ENCODE measurements around the gene CCT2. TPM values are rescaled to one million over a fixed set of nuclear protein-coding genes. Genes with fewer than 3 reads are reported as not detected.

The CCT2 gene
- total RNA-seq (2014; rRNA removed; shearing (Covaris generic)) = 480 and 506 TPM in 2 replicates

DNA sequence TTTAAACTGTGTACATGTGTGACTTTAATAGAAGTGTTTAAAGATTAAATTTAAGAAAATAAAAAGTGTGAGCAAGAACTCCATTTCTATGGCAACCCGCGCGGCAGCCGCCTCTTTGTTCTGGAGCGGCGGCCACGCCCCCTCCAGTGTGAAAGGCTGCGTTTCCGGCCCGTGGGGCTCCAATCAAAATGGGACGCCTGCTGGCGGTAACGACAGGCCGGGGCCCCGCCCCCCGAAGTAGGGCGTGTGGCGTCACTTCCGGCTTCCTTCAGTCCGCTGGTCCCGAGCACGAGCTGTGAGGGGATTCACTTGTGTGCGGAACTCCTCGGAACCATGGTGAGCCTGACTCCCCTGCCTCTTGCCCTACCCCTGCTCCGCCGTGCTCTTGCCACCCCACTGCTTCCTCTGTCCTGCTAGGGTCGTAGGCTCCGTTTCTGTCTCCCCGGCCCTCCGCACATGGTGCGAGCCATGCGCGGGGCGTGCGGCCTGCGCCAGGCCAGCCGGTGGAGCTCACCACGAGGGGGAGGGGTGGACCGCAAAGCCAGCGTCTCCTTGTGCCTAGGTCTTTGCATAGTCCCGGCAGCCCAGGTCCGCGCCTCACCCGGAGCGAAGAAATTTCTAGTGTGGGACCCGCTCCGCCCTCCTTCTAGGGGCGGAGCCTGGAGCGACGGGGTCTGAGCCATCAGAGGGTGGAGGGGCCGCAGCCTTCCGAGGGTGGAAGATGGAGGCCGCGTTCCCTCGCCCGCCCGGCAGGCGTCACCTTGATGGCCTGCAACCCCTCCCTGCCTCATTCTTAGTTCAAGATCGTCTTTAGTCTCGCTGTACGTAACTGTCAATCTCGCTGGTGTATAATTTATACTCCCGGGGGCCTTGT, at the start of gene CCT2:
CCT2 (plus strand) TSS at position 271 of the 874 bp plus-strand sequence; CDS start at position 334, 63 bp downstream.
- DNase-seq = peak; percentile 95
- no peaks in the 10 kb centered on the region for H3K27me3 ChIP-seq (ENCODE audit: control insufficient read depth, insufficient read depth, low read length)
- H3K36me3 ChIP-seq (replicated peaks; ENCODE audit: control insufficient read depth, insufficient read depth, low read length) = peaks cover 29% of the 10 kb centered on the region
- H3K4me3 ChIP-seq (ENCODE audit: insufficient read depth, low read depth, low read length) = peak within 1 kb of the TSS; percentile 97

DNA sequence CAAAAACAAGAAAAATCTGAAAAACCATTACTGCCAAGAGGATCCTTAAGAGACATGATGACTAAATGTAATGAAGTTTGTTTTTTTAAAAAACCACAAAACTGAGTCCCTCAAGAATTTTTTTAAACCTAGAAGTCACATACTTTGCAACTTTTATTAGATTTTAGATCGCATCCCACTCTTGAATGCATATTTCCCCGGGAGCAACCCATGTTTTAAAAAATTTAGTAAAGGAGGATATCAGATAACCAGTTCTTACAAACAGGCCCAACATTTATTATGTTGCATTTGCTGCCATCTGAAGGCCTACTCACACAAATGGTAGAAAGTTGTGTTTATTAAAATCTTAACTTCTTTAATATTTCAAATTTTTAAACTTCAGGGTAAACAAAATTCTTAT, 44.3 kb upstream of the CCT2 start:
- no peak for DNase-seq
- H3K27me3 ChIP-seq (ENCODE audit: control insufficient read depth, insufficient read depth, low read length) = no peaks in the 10 kb centered on the region
- H3K36me3 ChIP-seq (replicated peaks; ENCODE audit: control insufficient read depth, insufficient read depth, low read length) = no peaks in the 10 kb centered on the region
- H3K4me3 ChIP-seq (ENCODE audit: insufficient read depth, low read depth, low read length) = no peak overlapping the region

DNA sequence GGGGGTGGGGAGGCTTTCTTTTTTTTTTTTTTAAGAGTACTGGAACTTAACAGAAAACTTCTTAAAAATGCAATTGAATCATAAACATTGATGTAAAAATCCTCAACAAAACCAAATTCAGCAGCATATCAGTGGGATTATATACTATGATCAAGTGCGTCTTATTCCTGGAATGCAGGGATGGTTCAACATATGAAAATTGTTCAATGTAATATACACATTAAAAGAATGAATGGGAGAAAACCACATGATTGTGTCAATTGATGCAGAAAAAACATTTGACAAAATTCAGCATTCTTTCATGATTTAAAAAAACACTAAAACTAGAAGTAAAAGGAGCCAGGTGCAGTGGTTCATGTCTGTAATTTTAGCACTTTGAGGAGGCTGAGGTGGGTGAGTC, 41.2 kb upstream of the CCT2 start:
- Histone ChIP-seq H3K27me3 (ENCODE audit: control insufficient read depth, insufficient read depth, low read length) (no peaks in the 10 kb centered on the region), H3K4me3 (ENCODE audit: insufficient read depth, low read depth, low read length) (no peak overlapping the region), H3K36me3 (replicated peaks; ENCODE audit: control insufficient read depth, insufficient read depth, low read length) (no peaks in the 10 kb centered on the region)
- no peak for DNase-seq

DNA sequence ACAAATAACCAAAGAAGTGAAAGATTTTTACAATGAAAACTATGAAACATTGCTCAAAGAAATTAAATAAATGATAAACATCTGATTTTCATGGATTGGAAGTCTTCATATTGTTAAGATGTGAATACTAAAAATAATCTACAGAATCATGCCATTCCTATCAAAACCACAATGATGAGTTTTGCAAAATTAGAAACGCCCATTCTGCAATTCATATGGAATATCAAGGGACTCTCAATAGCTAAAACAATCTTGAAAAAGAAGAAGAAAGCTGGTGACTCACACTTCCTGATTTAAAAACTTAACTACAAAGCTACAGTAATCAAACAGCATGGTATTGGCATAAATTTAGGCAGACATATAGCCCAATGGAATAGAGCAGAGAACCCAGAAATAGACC, 40.2 kb upstream of the CCT2 start:
- Histone ChIP-seq H3K4me3 (ENCODE audit: insufficient read depth, low read depth, low read length) (no peak overlapping the region), H3K27me3 (ENCODE audit: control insufficient read depth, insufficient read depth, low read length) (no peaks in the 10 kb centered on the region), H3K36me3 (replicated peaks; ENCODE audit: control insufficient read depth, insufficient read depth, low read length) (no peaks in the 10 kb centered on the region)
- no peak for DNase-seq

DNA sequence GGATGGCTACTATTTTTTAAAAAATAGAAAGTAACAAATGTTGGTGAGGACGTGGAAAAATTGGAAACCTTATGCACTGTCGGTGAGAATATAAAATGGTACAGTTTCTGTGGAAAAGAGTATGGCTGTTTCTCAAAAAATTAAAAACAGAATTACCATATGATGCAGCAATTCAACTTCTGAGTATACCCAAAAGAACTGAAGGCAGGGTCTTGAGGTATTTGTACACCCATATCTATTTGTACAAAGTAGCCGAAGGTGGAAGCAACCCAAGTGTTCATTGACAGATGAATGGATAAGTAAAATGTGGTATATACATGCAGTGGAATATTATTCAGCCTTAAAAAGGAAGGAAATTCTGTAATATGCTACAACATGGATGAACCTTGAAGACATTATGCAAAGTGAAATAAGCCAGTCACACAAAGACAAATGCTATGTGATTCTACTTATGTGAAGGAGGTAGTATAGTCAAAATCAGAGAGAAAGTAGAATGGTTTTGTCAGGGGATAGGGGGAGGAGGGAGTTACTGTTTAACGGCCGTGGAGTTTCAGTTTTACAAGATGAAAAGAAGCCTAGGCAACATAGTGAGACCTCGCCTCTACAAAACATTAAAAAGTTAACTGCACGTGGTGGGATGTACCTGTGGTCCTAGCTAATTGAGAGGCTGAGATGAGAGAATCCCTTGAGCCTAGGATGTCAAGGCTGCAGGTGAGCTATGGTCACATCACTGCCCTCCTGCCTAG, 38.4 kb upstream of the CCT2 start:
- no peak for DNase-seq
- Histone ChIP-seq H3K36me3 (replicated peaks; ENCODE audit: control insufficient read depth, insufficient read depth, low read length) (no peaks in the 10 kb centered on the region), H3K27me3 (ENCODE audit: control insufficient read depth, insufficient read depth, low read length) (no peaks in the 10 kb centered on the region), H3K4me3 (ENCODE audit: insufficient read depth, low read depth, low read length) (no peak overlapping the region)

DNA sequence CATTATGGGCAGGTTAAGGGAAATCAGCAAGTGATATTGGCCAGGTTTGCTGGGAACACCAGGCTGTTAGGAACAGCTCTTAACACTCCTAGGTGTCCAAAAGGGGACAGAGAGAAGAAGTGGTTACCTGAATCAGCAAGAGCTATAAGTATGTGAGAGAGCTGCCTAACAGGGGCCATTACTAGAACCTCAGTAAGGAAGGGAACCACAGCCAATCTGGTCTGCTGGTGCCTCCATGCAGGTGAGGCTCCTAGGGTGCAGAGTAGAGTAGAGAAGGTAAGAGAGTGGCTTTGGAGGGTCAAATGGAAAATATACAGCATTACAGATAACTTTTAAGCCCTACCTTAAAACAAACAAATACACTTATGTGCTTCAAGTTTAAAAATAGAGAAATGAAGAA, 36.6 kb upstream of the CCT2 start:
- H3K36me3 ChIP-seq (replicated peaks; ENCODE audit: control insufficient read depth, insufficient read depth, low read length) = no peaks in the 10 kb centered on the region
- no peak for DNase-seq
- H3K4me3 ChIP-seq (ENCODE audit: insufficient read depth, low read depth, low read length) = no peak overlapping the region
- no peaks in the 10 kb centered on the region for H3K27me3 ChIP-seq (ENCODE audit: control insufficient read depth, insufficient read depth, low read length)

DNA sequence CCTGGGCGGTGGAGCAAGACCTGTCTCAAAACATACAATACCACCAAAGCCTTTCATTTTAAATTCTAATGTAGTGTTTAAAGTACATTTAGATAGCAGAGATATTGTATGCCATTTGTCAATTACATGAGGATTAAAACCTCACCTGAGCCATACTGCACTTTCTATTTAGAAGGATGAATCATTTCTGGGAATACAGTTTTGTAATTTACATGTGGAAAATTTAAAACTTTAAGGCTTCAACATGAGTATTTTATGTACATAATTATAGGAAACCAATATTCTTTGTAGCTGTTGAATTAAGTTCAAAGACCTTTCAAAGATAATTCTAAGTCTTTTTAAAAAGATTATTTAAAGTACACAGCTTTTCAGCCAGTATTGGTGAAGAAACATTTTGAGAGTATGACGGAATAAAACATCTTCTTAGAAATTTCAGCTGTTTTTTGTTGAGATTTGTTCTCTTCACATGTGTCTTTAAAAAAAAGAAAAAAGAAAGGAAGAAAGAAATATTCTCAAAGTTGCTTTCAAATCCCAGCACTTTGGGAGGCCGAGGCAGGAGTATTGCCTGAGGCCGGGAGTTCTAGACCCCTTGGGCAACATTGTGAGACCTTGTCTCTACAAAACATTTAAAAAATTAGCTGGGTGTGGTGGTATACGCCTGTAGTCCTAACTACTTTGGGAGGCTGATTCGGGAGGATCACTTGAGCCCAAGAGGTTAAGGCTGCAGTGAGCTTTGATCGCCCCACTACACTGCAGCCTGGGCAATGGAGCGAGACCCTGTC, 34.5 kb upstream of the CCT2 start:
- Histone ChIP-seq H3K36me3 (replicated peaks; ENCODE audit: control insufficient read depth, insufficient read depth, low read length) (no peaks in the 10 kb centered on the region), H3K4me3 (ENCODE audit: insufficient read depth, low read depth, low read length) (no peak overlapping the region), H3K27me3 (ENCODE audit: control insufficient read depth, insufficient read depth, low read length) (no peaks in the 10 kb centered on the region)
- DNase-seq = no peak

DNA sequence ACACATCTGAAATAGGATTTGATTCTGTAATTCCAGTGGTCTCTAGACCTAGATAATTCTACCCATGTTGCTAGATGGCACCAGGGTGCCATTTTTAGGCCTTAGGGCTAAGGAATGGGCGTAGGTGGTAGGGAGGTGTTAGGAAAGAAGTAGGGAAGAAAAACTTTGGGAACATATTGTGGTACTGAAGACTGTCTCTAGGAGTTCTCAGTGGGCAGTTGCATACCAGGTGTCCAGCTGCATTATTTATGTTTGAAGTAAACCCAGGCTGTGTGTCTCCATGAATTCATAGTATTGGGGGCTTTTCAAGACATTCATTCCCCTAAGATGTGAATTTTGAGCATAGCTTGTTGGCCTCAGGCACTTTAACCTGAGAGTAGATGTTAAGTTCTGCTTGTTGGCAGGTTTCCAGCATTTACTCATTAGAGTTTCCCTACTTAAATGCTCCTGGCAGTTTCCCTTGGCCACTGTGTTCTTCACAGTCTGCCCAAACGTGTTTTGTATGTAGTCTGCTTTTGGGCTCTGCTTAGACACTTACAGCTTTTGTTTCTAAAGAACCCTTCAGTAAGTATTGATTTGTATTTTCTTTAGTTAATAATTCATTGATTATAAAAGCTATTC, 31.5 kb upstream of the CCT2 start:
- no peaks in the 10 kb centered on the region for H3K27me3 ChIP-seq (ENCODE audit: control insufficient read depth, insufficient read depth, low read length)
- no peaks in the 10 kb centered on the region for H3K36me3 ChIP-seq (replicated peaks; ENCODE audit: control insufficient read depth, insufficient read depth, low read length)
- no peak for DNase-seq
- H3K4me3 ChIP-seq (ENCODE audit: insufficient read depth, low read depth, low read length) = no peak overlapping the region

DNA sequence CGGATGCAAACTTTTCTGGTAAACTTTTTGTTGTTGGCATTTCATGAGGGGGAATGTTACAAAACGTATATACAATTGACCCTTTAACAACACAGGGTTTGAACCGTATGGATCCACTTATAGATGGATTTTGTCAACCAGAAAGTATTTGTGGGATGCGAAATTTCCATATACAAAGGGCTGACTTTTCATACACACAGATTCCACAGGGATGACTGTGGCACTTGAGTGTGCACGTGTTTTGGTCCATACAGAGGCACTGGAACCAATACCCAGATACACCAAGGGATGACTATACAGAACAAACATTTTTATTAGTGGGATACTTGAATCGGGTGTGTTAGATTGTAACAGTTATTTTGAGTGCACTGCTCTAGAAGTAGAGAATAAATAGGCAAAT, 29.8 kb upstream of the CCT2 start:
- no peaks in the 10 kb centered on the region for H3K27me3 ChIP-seq (ENCODE audit: control insufficient read depth, insufficient read depth, low read length)
- DNase-seq = no peak
- H3K36me3 ChIP-seq (replicated peaks; ENCODE audit: control insufficient read depth, insufficient read depth, low read length) = no peaks in the 10 kb centered on the region
- no peak overlapping the region for H3K4me3 ChIP-seq (ENCODE audit: insufficient read depth, low read depth, low read length)

DNA sequence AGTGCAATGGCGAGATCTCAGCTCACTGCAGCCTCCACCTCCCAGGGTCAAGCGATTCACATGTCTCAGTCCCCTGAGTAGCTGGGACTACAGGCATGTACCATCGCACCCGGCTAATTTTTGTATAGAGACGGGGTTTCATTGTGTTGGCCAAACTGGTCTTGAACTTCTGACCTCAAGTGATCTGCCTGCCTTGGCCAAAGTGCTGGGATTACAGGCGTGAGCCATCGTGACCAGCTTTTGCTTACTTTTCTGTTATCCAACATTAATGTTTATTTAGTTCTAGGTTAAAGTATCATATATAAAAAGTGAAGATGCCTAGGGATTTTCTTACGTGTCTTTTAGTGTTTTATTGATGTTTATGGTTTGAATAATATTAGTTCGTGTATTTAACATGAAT, 28.9 kb upstream of the CCT2 start:
- H3K27me3 ChIP-seq (ENCODE audit: control insufficient read depth, insufficient read depth, low read length) = no peaks in the 10 kb centered on the region

DNA sequence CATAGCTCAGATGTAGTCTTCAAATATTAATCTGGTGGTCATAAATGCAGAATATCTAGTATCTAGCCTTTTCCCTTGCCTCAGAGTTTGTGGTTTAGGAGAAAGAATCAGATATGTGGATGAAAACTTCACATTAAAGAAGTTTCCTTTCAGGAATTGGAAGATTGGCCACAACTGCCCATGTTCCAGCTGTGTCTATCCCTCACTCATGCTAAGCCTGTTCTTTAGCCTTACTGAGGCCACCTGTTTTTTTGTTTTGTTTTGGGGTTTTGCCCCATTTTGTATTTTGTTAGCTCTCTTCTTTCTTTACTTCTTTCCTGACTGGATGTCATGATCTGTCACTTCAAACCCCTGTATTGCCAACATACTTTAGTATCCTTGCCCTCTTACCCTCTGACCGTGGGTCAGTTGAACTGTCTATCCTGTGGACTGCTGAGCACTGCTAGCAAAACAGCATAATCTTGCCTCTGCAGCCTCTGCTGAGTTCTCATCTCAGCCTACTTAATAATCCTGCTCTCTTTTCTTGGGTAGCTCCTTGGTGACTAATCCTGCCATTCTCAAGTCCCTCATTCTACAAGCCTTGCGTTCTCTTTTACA, 22.0 kb upstream of the CCT2 start:
- Histone ChIP-seq H3K36me3 (replicated peaks; ENCODE audit: control insufficient read depth, insufficient read depth, low read length) (no peaks in the 10 kb centered on the region), H3K27me3 (ENCODE audit: control insufficient read depth, insufficient read depth, low read length) (no peaks in the 10 kb centered on the region), H3K4me3 (ENCODE audit: insufficient read depth, low read depth, low read length) (no peak overlapping the region)
- no peak for DNase-seq

More for the DNA sequence above, 28.9 kb upstream of the CCT2 start:
- no peaks in the 10 kb centered on the region for H3K36me3 ChIP-seq (replicated peaks; ENCODE audit: control insufficient read depth, insufficient read depth, low read length)
- H3K4me3 ChIP-seq (ENCODE audit: insufficient read depth, low read depth, low read length) = no peak overlapping the region
- no peak for DNase-seq

DNA sequence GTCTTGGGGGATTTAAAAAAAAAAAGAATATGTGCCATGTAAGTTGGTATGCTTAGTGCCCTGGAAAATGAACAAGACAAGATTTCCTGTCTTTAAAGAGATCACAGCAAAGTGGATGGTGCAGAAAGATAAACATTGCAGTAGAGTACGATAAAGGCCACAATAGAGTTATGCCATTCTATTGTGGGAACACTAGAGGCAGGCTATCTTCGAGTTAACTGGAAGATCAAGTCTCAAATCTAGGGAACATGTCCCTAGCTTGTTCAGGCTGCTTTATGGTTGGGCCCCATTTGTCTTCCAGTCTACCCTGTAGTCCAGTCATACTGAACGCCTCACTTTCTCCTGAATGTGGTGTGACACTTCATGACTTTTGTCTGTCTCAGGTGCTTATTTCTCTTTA, 18.7 kb upstream of the CCT2 start:
- H3K27me3 ChIP-seq (ENCODE audit: control insufficient read depth, insufficient read depth, low read length) = no peaks in the 10 kb centered on the region
- no peak overlapping the region for H3K4me3 ChIP-seq (ENCODE audit: insufficient read depth, low read depth, low read length)
- H3K36me3 ChIP-seq (replicated peaks; ENCODE audit: control insufficient read depth, insufficient read depth, low read length) = 0 out of 2 replicates have a peak, but pooled peaks cover 1% of the 10 kb centered on the region
- DNase-seq = no peak

DNA sequence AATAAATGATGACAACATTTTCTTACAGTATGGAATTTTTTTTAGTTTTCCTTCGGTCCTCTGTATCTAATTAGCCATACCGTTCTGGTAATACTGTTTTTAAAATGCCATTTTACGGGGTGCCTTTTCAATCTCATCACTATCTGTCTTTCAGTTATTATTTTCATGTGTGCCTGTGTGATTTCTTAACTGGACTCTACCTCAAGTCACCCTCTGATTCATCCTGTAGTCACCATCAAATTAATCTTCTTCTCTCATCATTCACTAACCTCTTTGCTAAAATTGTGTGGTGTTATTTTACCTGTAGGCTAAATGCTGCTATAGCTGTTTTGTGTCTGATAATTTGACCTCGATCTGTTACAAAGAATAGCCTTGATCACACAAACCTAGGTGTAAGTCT, 16.0 kb upstream of the CCT2 start:
- Histone ChIP-seq H3K36me3 (replicated peaks; ENCODE audit: control insufficient read depth, insufficient read depth, low read length) (peaks cover 4% of the 10 kb centered on the region), H3K27me3 (ENCODE audit: control insufficient read depth, insufficient read depth, low read length) (no peaks in the 10 kb centered on the region), H3K4me3 (ENCODE audit: insufficient read depth, low read depth, low read length) (no peak overlapping the region)
- DNase-seq = no peak

DNA sequence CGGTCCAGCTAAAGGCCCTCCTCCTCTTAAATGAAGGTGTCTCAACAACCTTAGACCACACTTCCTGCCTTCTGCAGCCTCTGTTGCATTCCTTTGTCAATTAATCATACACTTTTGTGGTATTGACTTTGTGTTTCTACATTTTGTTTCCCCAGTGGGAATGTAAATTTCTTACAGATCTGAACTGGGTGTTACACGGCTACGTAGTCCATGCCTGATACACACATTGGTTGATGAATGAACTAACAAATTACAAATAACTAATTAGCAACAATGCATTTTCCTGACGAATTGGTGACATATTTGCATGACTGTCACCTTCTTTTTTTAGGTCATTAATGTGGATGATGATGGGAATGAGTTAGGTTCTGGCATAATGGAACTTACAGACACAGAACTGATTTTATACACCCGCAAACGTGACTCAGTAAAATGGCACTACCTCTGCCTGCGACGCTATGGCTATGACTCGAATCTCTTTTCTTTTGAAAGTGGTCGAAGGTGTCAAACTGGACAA, 15.2 kb upstream of the CCT2 start:
- H3K36me3 ChIP-seq (replicated peaks; ENCODE audit: control insufficient read depth, insufficient read depth, low read length) = peaks cover 10% of the 10 kb centered on the region
- H3K27me3 ChIP-seq (ENCODE audit: control insufficient read depth, insufficient read depth, low read length) = no peaks in the 10 kb centered on the region
- H3K4me3 ChIP-seq (ENCODE audit: insufficient read depth, low read depth, low read length) = no peak overlapping the region
- DNase-seq = no peak
